B cell (primary cell): ENCODE data around the gene REV1. TPM values are rescaled to one million over a fixed set of nuclear protein-coding genes. Genes with fewer than 3 reads are reported as not detected.

Experiments
- ATAC-seq: fragments of 200-7000 bp; cut with Tn5 transposase; one replicate; pipeline ENCODE4 v1.10.0; 2021; ENCODE audit warnings: low read depth, mild to moderate bottlenecking, moderate number of reproducible peaks, moderate library complexity
- CTCF ChIA-PET: fragments of 350-600 bp; sonication (Branson Sonifier 250); formaldehyde crosslinking; loops from one replicate; lab custom pipeline; 2021; ENCODE audit warnings: antibody characterized with exemption, inconsistent platforms; lab: Charles Lee
- POLR2A ChIA-PET: fragments of 350-600 bp; sonication (Branson Sonifier 250); formaldehyde crosslinking; loops from one replicate; lab custom pipeline; 2021; ENCODE audit warnings: antibody characterized with exemption; lab: Charles Lee
- DNase-seq: peaks from one replicate; pipeline ENCODE4 v3.0.0; 2013
- H2AFZ ChIP-seq: 2 replicates; pipeline ENCODE4 v1.6.1; 2012; ENCODE audit warnings: mild to moderate bottlenecking, low read depth, low read length; ENCODE audit not compliant: insufficient read depth, poor library complexity, severe bottlenecking
- H3K27ac ChIP-seq, 2 donors: 1 replicate in 1 of 2; 2 replicates in 1 of 2; pipeline ENCODE4 v1.5.1; 2012 to 2013; ENCODE audit warnings: low read length in 2 of 2, mild to moderate bottlenecking in 2 of 2, moderate library complexity in 1 of 2
- H3K27me3 ChIP-seq, 4 experiments: fragments of 200-600 bp in 1 of 4; sonication (generic) in 1 of 4; replicated peaks in 1 of 4; 1 replicate in 2 of 4; 2 replicates in 2 of 4; pipeline versions ENCODE4 v1.6.1 to v1.7.0; 2013 to 2016; ENCODE audit warnings: low read length in 3 of 4, mild to moderate bottlenecking in 2 of 4, mixed read lengths in 1 of 4, moderate library complexity in 1 of 4; ENCODE audit not compliant: insufficient read depth in 4 of 4, control insufficient read depth in 3 of 4; ENCODE audit errors: control extremely low read depth in 1 of 4
- H3K36me3 ChIP-seq, 2 experiments: replicated peaks in 1 of 2; 1 replicate in 1 of 2; 2 replicates in 1 of 2; pipeline versions ENCODE4 v1.6.1 to v1.7.1; 2013; ENCODE audit warnings: low read length in 1 of 2; ENCODE audit not compliant: insufficient read depth in 2 of 2, control insufficient read depth in 1 of 2; ENCODE audit errors: control extremely low read depth in 1 of 2, extremely low read depth in 1 of 2
- H3K4me1 ChIP-seq, 2 donors: fragments of 200-600 bp in 1 of 2; sonication (generic) in 1 of 2; 1 replicate in 1 of 2; 2 replicates in 1 of 2; pipeline versions ENCODE4 v1.5.1 to v1.6.1; 2013 to 2017; ENCODE audit warnings: low read length in 2 of 2; ENCODE audit not compliant: control insufficient read depth in 2 of 2, insufficient read depth in 2 of 2
- H3K4me2 ChIP-seq: replicated peaks from 2 replicates; pipeline ENCODE3; 2012; ENCODE audit warnings: mild to moderate bottlenecking, low read depth, low read length; ENCODE audit not compliant: poor library complexity, severe bottlenecking
- H3K4me3 ChIP-seq, 5 experiments: fragments of 200-600 bp in 1 of 5; sonication (generic) in 1 of 5; 1 replicate in 3 of 5; 2 replicates in 2 of 5; pipeline versions ENCODE4 v1.5.1 to v1.7.0; 2011 to 2016; ENCODE audit warnings: low read length in 4 of 5, mild to moderate bottlenecking in 4 of 5, low read depth in 2 of 5, control low read depth in 1 of 5, moderate library complexity in 1 of 5; ENCODE audit not compliant: insufficient read depth in 1 of 5; ENCODE audit errors: control extremely low read depth in 1 of 5, extremely low read depth in 1 of 5
- H3K79me2 ChIP-seq: fragments of 200-600 bp; sonication (generic); one replicate; pipeline ENCODE4 v1.6.0; 2016; ENCODE audit warnings: low read length; ENCODE audit not compliant: control insufficient read depth, insufficient read depth
- H3K9ac ChIP-seq: fragments of 200-600 bp; sonication (generic); 2 replicates; pipeline ENCODE4 v1.6.1; 2017; ENCODE audit warnings: mild to moderate bottlenecking, low read length, moderate library complexity
- H3K9me3 ChIP-seq, 3 donors: one replicate each; pipeline versions ENCODE4 v1.6.1 to v1.7.1; 2013; ENCODE audit warnings: low read length in 2 of 3; ENCODE audit not compliant: control insufficient read depth in 2 of 3, insufficient read depth in 1 of 3; ENCODE audit errors: control extremely low read depth in 1 of 3
- H4K20me1 ChIP-seq: 2 replicates; pipeline ENCODE4 v1.6.0; 2012; ENCODE audit warnings: mild to moderate bottlenecking, low read length; ENCODE audit not compliant: insufficient read depth, control insufficient read depth, poor library complexity, severe bottlenecking
- H3K27ac Mint-ChIP-seq: one replicate; pipeline ENCODE4 v1.8.0; 2021; ENCODE audit warnings: mixed read lengths
- H3K27me3 Mint-ChIP-seq: one replicate; pipeline ENCODE4 v1.8.0; 2021; ENCODE audit warnings: mixed read lengths
- H3K4me1 Mint-ChIP-seq: one replicate; pipeline ENCODE4 v1.8.0; 2021; ENCODE audit warnings: mixed read lengths
- H3K4me3 Mint-ChIP-seq: one replicate; pipeline ENCODE4 v1.8.0; 2021; ENCODE audit warnings: mixed read lengths
- H3K9me3 Mint-ChIP-seq: one replicate; pipeline ENCODE4 v1.8.0; 2022; ENCODE audit warnings: mixed read lengths; ENCODE audit not compliant: insufficient read depth
- EZH2 ChIP-seq: IDR thresholded peaks from 2 replicates; pipeline ENCODE4 v1.6.1; 2012; ENCODE audit warnings: borderline replicate concordance, low read depth, mild to moderate bottlenecking, moderate library complexity, low read length; ENCODE audit not compliant: insufficient read depth, poor library complexity, severe bottlenecking
- whole genome bisulfite sequencing: methylation state at CpG from one replicate; pipeline ENCODE4 v1.1.5; 2013; ENCODE audit warnings: missing lambda C conversion rate; ENCODE audit not compliant: insufficient coverage; 5-methylcytosine and 5-hydroxymethylcytosine counted together
- intact Hi-C: fragments of 100-400 bp; cut with micrococcal nuclease; formaldehyde crosslinking; loops from one replicate; pipeline ENCODE4 v1.10.0; 2022
- polyA plus RNA-seq: library from polyadenylated mRNA; depleted of rRNA; stranded (reverse); fragments of >200 nt; gene quantifications from 2 replicates; pipeline ENCODE4 v1.2.3, GENCODE V29; 2012
- total RNA-seq, 2 donors: library from RNA; stranded (reverse); fragments of 120-200 nt in 1 of 2; gene quantifications; 1 replicate in 1 of 2; 2 replicates in 1 of 2; pipeline versions ENCODE4 v1.2.3 to v1.2.4, GENCODE V29; 2013 to 2022
- TF ChIP-seq, protein P1 (sequence below): fragments of 200-600 bp; IDR thresholded peaks from one replicate; pipeline ENCODE4 v1.8.0; 2022; ENCODE audit warnings: antibody characterized with exemption, mild to moderate bottlenecking

REV1 gene
- total and polyA plus RNA-seq, 2 donors (not counting 1 experiment from before 2014, with no cell fraction given) = 25.4 to 70.5 TPM

GRCh38 chr2:99537910-99538485 lies 48.2 kb upstream of the REV1 start:
- H3K4me1 Mint-ChIP-seq = no peaks in the 10 kb centered on the region
- Histone ChIP-seq H2AFZ (no peak overlapping the region), H3K9ac (no peak overlapping the region), H4K20me1 (no peaks in the 10 kb centered on the region), H3K4me3 (no peak overlapping the region), H3K4me2 (no peak overlapping the region), H3K27me3 (no peaks in the 10 kb centered on the region), H3K79me2 (no peaks in the 10 kb centered on the region), H3K36me3 (no peaks in the 10 kb centered on the region), H3K27ac (no peak overlapping the region), H3K4me1 (no peaks in the 10 kb centered on the region), H3K9me3 (peaks cover 0 to 12% (median 5%) of the 10 kb centered on the region in 3 donors)
- no peak for ATAC-seq
- CTCF ChIA-PET = no interaction called here
- TF ChIP-seq EZH2 = no peak
- TF ChIP-seq, protein P1, sequence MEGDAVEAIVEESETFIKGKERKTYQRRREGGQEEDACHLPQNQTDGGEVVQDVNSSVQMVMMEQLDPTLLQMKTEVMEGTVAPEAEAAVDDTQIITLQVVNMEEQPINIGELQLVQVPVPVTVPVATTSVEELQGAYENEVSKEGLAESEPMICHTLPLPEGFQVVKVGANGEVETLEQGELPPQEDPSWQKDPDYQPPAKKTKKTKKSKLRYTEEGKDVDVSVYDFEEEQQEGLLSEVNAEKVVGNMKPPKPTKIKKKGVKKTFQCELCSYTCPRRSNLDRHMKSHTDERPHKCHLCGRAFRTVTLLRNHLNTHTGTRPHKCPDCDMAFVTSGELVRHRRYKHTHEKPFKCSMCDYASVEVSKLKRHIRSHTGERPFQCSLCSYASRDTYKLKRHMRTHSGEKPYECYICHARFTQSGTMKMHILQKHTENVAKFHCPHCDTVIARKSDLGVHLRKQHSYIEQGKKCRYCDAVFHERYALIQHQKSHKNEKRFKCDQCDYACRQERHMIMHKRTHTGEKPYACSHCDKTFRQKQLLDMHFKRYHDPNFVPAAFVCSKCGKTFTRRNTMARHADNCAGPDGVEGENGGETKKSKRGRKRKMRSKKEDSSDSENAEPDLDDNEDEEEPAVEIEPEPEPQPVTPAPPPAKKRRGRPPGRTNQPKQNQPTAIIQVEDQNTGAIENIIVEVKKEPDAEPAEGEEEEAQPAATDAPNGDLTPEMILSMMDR = no peak
- H3K4me3 Mint-ChIP-seq = no peak overlapping the region
- intact Hi-C loops = no loop called here
- no peak for DNase-seq
- H3K9me3 Mint-ChIP-seq = no peaks in the 10 kb centered on the region
- no CpG with 5 or more reads among the region's 4 CpGs for WGBS
- H3K27ac Mint-ChIP-seq = no peak overlapping the region
- POLR2A ChIA-PET = no interaction called here
- H3K27me3 Mint-ChIP-seq = no peaks in the 10 kb centered on the region

- WGBS = no CpG with 5 or more reads among the region's 2 CpGs
- no peaks in the 10 kb centered on the region for H3K9me3 ChIP-seq
- H2AFZ ChIP-seq = no peak overlapping the region
- Mint-ChIP-seq H3K9me3 (no peaks in the 10 kb centered on the region), H3K27me3 (peaks cover 29% of the 10 kb centered on the region), H3K4me1 (no peaks in the 10 kb centered on the region), H3K27ac (no peak overlapping the region), H3K4me3 (no peak overlapping the region)
- H4K20me1 ChIP-seq = no peaks in the 10 kb centered on the region
- H3K36me3 ChIP-seq = no peaks in the 10 kb centered on the region
- no peak overlapping the region for H3K9ac ChIP-seq
- no peak for DNase-seq
- ChIA-PET POLR2A (no interaction called here), CTCF (no interaction called here)
- peaks cover 0 to 7% (median 1%) of the 10 kb centered on the region in 4 experiments for H3K27me3 ChIP-seq
- H3K4me1 ChIP-seq = no peaks in the 10 kb centered on the region
- H3K4me2 ChIP-seq = no peak overlapping the region
- intact Hi-C loops = no loop called here
- H3K27ac ChIP-seq = no peak overlapping the region
- no peak overlapping the region for H3K4me3 ChIP-seq
- no peak for TF ChIP-seq EZH2
- TF ChIP-seq, protein P1 = no peak
- ATAC-seq = no peak
- no peaks in the 10 kb centered on the region for H3K79me2 ChIP-seq
Observed at GRCh38 chr2:99524056-99524455, 34.2 kb upstream of the REV1 start.
